Stomach (tissue), 9 donors: ENCODE measurements around the gene TINAGL1. TPM values are rescaled to one million over a fixed set of nuclear protein-coding genes. Genes with fewer than 3 reads are reported as not detected.

Experiments
- DNase-seq, 2 donors: peaks; one replicate each; pipeline versions ENCODE4 v3.0.0 to v3.0.0-alpha.2; 2013 to 2019
- H3K27ac ChIP-seq, 5 donors: fragments of 200-600 bp in 4 of 5; sonication (generic) in 4 of 5; one replicate each; pipeline ENCODE4 v1.5.1; 2013 to 2019; ENCODE audit warnings: mild to moderate bottlenecking in 1 of 5, moderate library complexity in 1 of 5
- H3K27me3 ChIP-seq, 3 donors: fragments of 200-600 bp; sonication (generic); one replicate each; pipeline ENCODE4 v1.5.1; 2017 to 2019; ENCODE audit warnings: mixed run types in 1 of 3
- H3K36me3 ChIP-seq, 4 donors: fragments of 200-600 bp; sonication (generic); 1 replicate in 3 of 4; 2 replicates in 1 of 4; pipeline ENCODE4 v1.5.1; 2016 to 2019
- H3K4me1 ChIP-seq, 4 donors: fragments of 200-600 bp; sonication (generic); one replicate each; pipeline ENCODE4 v1.5.1; 2016 to 2019
- H3K4me3 ChIP-seq, 4 donors: fragments of 200-600 bp; sonication (generic) in 3 of 4; one replicate each; pipeline ENCODE4 v1.5.1; 2016 to 2019; ENCODE audit warnings: mild to moderate bottlenecking in 1 of 4
- H3K9me3 ChIP-seq, 4 donors: fragments of 200-600 bp; sonication (generic); one replicate each; pipeline ENCODE4 v1.5.1; 2016 to 2019
- EP300 ChIP-seq: sonication (generic); formaldehyde crosslinking; IDR thresholded peaks from one replicate; pipeline ENCODE4 v1.6.1; 2017; ENCODE audit warnings: antibody characterized with exemption
- POLR2A ChIP-seq, 4 donors: fragments of 450-650 bp; IDR thresholded peaks; one replicate each; pipeline ENCODE4 v1.6.1; 2016; ENCODE audit warnings: antibody characterized with exemption in 4 of 4, control low read depth in 2 of 4, mild to moderate bottlenecking in 1 of 4, moderate library complexity in 1 of 4
- POLR2AphosphoS5 ChIP-seq, 3 donors: sonication (generic); formaldehyde crosslinking; IDR thresholded peaks; one replicate each; pipeline ENCODE4 v1.6.1; 2016; ENCODE audit warnings: antibody characterized with exemption in 3 of 3
- WGBS, 5 donors: extraction: QIAGEN DNeasy Blood & Tissue Kit in 3 of 5; methylation state at CpG; one replicate each; pipeline versions ENCODE4 v1.1.5 to v1.1.7; 2013 to 2018; 5-methylcytosine and 5-hydroxymethylcytosine counted together
- intact Hi-C: fragments of 100-400 bp; cut with DNase I; formaldehyde crosslinking; loops from one replicate; pipeline ENCODE4 v1.15.1; 2023; ENCODE audit warnings: low total_unique reads
- polyA plus RNA-seq, 3 donors: library from polyadenylated mRNA; stranded (reverse); fragments of 200-250 nt; gene quantifications; one replicate each; pipeline ENCODE4 v1.2.3, GENCODE V29; 2013
- total RNA-seq, 5 donors: library from RNA; depleted of rRNA; stranded (reverse); fragments of >200 nt; gene quantifications; one replicate each; pipeline versions ENCODE4 v1.1.0 to v1.2.3, GENCODE V29; 2014 to 2016
- TF ChIP-seq, protein P1 (sequence below), 7 experiments: fragments of 450-650 bp in 4 of 7; fragments of 200-600 bp in 3 of 7; sonication (generic) in 3 of 7; IDR thresholded peaks; one replicate each; pipeline ENCODE4 v1.5.1; 2016 to 2019; ENCODE audit warnings: antibody characterized with exemption in 7 of 7, control low read depth in 2 of 7, mild to moderate bottlenecking in 1 of 7
- donor health status: healthy with polysubstance abuse.
- donor health status: Bipolar disorder and iron deficiency.
- donor health status: healthy.

Gene TINAGL1
- total and polyA plus RNA-seq, 8 donors = 17.9 to 691 (median 124) TPM

DNA sequence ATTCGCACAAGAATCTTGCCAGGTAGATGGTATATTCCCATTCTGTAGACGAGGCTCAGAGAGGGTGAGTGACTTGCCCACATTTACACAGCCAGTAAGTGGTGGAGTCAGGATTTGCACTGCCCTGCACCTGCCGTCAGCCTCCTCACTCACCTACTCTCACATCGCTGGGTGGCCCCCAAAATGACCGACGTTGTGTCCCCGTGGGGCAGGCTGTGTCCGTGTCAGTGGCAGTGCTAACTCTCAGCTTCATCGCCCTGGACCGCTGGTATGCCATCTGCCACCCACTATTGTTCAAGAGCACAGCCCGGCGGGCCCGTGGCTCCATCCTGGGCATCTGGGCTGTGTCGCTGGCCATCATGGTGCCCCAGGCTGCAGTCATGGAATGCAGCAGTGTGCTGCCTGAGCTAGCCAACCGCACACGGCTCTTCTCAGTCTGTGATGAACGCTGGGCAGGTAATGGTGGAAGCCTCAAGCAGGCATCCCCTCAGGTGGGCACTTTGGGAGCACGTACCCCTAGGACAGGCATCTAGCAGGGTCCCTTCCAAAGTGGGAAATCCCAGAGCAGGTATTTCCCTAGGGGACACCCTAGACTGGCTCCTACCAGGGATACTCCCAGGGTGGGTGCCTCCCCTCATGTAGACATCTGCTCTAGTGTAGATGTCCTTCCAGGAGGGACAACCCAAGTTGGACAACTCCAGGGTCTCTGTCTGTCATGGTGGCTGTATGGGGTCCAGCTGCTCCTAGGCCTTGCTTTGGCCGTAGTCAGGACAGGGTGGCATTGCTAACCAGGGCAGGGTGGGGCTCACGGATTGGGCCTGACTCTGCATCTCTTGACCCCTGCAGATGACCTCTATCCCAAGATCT is 44.5 kb downstream of the TINAGL1 start:
- no peak overlapping the region for H3K27ac ChIP-seq
- peaks cover 0 to 41% (median 27%) of the 10 kb centered on the region in 3 donors for H3K27me3 ChIP-seq
- H3K9me3 ChIP-seq = no peaks in the 10 kb centered on the region
- TF ChIP-seq EP300 (no peak), POLR2AphosphoS5 (IDR thresholded peaks at IDR 0.05) (no peak), POLR2A (IDR thresholded peaks at IDR 0.05) (no peak)
- TF ChIP-seq, protein P1, sequence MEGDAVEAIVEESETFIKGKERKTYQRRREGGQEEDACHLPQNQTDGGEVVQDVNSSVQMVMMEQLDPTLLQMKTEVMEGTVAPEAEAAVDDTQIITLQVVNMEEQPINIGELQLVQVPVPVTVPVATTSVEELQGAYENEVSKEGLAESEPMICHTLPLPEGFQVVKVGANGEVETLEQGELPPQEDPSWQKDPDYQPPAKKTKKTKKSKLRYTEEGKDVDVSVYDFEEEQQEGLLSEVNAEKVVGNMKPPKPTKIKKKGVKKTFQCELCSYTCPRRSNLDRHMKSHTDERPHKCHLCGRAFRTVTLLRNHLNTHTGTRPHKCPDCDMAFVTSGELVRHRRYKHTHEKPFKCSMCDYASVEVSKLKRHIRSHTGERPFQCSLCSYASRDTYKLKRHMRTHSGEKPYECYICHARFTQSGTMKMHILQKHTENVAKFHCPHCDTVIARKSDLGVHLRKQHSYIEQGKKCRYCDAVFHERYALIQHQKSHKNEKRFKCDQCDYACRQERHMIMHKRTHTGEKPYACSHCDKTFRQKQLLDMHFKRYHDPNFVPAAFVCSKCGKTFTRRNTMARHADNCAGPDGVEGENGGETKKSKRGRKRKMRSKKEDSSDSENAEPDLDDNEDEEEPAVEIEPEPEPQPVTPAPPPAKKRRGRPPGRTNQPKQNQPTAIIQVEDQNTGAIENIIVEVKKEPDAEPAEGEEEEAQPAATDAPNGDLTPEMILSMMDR (IDR thresholded peaks at IDR 0.05) = no peak
- no peak overlapping the region for H3K4me3 ChIP-seq
- DNase-seq = no peak
- WGBS, 5 donors = 91 to 95% (median 94%) methylated on average over 19 to 20 of the region's 20 CpGs
- H3K4me1 ChIP-seq = peaks cover 11 to 19% (median 14%) of the 10 kb centered on the region in 4 donors
- peaks cover 0 to 5% (median 0%) of the 10 kb centered on the region in 4 donors for H3K36me3 ChIP-seq
- intact Hi-C loops = no loop called here

DNA sequence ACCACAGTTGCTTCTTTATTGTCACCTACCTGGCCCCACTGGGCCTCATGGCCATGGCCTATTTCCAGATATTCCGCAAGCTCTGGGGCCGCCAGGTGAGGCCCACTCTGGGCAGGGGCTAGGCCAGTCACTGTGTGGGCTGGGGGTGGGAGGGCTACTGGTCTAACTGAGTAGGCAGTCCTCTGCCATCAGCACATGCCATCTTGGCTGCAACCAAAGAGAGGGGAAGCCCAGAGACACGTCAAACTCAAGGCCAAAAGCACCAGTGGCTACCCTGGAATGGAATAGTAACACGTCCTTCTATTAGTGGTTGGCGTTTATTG is 45.1 kb downstream of the TINAGL1 start:
- peaks cover 0 to 35% (median 27%) of the 10 kb centered on the region in 3 donors for H3K27me3 ChIP-seq
- H3K4me3 ChIP-seq = no peak overlapping the region
- no peaks in the 10 kb centered on the region for H3K9me3 ChIP-seq
- intact Hi-C loops = no loop called here
- H3K27ac ChIP-seq = no peak overlapping the region
- no peak for TF ChIP-seq POLR2A (IDR thresholded peaks at IDR 0.05)
- TF ChIP-seq EP300 = no peak
- no peak for TF ChIP-seq POLR2AphosphoS5 (IDR thresholded peaks at IDR 0.05)
- TF ChIP-seq, protein P1 (IDR thresholded peaks at IDR 0.05) = no peak
- no peak for DNase-seq
- peaks cover 0 to 5% (median 0%) of the 10 kb centered on the region in 4 donors for H3K36me3 ChIP-seq
- 91 to 96% (median 94%) methylated on average over 5 of the region's 5 CpGs for WGBS, 5 donors
- H3K4me1 ChIP-seq = peaks cover 15 to 25% (median 20%) of the 10 kb centered on the region in 4 donors

DNA sequence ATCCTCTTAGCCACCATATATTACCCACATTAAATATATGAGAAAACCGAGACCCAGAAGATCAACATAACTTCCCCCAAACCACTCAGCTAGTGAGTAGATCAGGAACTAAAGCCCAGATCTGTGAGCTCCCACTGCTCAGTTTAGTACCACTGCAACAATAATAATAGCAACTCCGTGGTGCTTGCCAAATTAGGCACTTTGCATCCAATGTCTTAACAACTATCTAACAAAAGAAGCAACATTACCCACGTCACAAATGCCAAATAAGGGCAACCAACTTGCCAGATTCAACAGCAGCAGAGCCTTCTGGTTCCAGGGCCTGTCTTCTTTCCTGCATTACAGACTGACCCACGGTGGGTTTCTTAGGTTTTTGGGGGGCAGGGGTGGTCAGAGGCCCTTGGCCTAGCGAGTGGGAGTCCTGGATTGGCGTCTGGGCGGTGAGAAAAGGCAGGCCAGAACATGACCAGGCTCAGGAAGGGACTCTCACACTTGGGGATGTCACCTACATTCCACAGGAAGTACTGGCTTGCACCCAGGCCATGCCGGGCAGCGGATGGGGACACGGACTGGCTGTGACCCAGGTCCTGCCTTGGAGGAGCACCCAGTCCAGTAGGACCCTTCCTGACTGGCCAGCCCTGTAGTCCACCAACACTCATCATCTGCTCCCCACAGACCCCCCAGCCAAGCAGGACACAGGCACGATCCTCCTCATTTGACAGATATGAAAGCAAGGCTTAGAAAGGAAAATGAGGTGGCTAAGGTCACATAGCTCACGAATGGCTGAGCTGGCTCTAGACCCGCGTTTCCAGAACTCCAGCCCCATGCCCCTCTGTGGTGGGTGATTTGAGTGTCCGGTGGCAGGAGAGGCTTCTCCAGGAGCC is 45.8 kb downstream of the TINAGL1 start:
- Histone ChIP-seq H3K4me3 (no peak overlapping the region), H3K4me1 (peaks cover 21 to 31% (median 26%) of the 10 kb centered on the region in 4 donors), H3K27me3 (peaks cover 0 to 29% (median 21%) of the 10 kb centered on the region in 3 donors), H3K27ac (no peak overlapping the region), H3K9me3 (no peaks in the 10 kb centered on the region), H3K36me3 (peaks cover 0 to 5% (median under 1%) of the 10 kb centered on the region in 4 donors)
- WGBS, 5 donors = 79 to 85% (median 83%) methylated on average over 12 to 15 of the region's 15 CpGs
- intact Hi-C loops = no loop called here
- no peak for DNase-seq
- TF ChIP-seq POLR2A (IDR thresholded peaks at IDR 0.05) = no peak
- no peak for TF ChIP-seq EP300
- TF ChIP-seq, protein P1 (IDR thresholded peaks at IDR 0.05) = no peak
- TF ChIP-seq POLR2AphosphoS5 (IDR thresholded peaks at IDR 0.05) = no peak

DNA sequence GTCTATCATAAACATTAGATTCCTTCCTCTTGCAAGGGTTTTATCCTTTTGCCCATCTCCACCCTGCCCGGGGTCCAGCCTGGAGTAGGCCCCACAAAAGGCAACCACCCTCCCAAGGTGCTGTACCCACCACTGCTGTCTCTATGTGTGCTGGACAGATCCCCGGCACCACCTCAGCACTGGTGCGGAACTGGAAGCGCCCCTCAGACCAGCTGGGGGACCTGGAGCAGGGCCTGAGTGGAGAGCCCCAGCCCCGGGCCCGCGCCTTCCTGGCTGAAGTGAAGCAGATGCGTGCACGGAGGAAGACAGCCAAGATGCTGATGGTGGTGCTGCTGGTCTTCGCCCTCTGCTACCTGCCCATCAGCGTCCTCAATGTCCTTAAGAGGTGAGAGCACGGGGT is 47.0 kb downstream of the TINAGL1 start:
- Histone ChIP-seq H3K27me3 (peaks cover 0 to 16% (median 8%) of the 10 kb centered on the region in 3 donors), H3K36me3 (peaks cover 1 to 13% (median 10%) of the 10 kb centered on the region in 4 donors), H3K9me3 (no peaks in the 10 kb centered on the region), H3K4me1 (peaks cover 21 to 31% (median 26%) of the 10 kb centered on the region in 4 donors), H3K4me3 (no peak overlapping the region), H3K27ac (no peak overlapping the region)
- intact Hi-C loops = no loop called here
- no peak for DNase-seq
- TF ChIP-seq POLR2A (IDR thresholded peaks at IDR 0.05) = no peak
- no peak for TF ChIP-seq POLR2AphosphoS5 (IDR thresholded peaks at IDR 0.05)
- TF ChIP-seq, protein P1 (IDR thresholded peaks at IDR 0.05) = no peak
- no peak for TF ChIP-seq EP300
- 89 to 97% (median 94%) methylated on average over 7 to 12 of the region's 12 CpGs for WGBS, 5 donors
